Right lobe of liver (tissue), 6 donors: ENCODE results near the gene DTHD1. TPM values are rescaled to one million over a fixed set of nuclear protein-coding genes. Genes with fewer than 3 reads are reported as not detected.

ENCODE experiments used
- ATAC-seq, 4 donors: fragments of 200-7000 bp; cut with Tn5 transposase; one replicate each; pipeline ENCODE4 v1.9.1; 2020; ENCODE audit warnings: mild to moderate bottlenecking in 4 of 4, moderate library complexity in 4 of 4
- DNase-seq, 3 donors: peaks; one replicate each; pipeline ENCODE4 v3.0.0-alpha.2; 2020
- H3K27ac ChIP-seq, 3 donors: fragments of 200-600 bp; one replicate each; pipeline ENCODE4 v1.8.0; 2022
- H3K27me3 ChIP-seq, 2 donors: fragments of 200-600 bp; one replicate each; pipeline ENCODE4 v1.8.0; 2022
- H3K36me3 ChIP-seq, 4 donors: fragments of 200-600 bp; sonication (generic) in 1 of 4; one replicate each; pipeline versions ENCODE4 v1.5.1 to v1.8.0; 2017 to 2022; ENCODE audit warnings: control low read depth in 1 of 4
- H3K4me1 ChIP-seq, 4 donors: fragments of 200-600 bp; sonication (generic) in 1 of 4; one replicate each; pipeline versions ENCODE4 v1.5.1 to v1.8.0; 2017 to 2022; ENCODE audit warnings: control low read depth in 1 of 4
- H3K4me3 ChIP-seq, 3 donors: fragments of 200-600 bp; one replicate each; pipeline ENCODE4 v1.8.0; 2022
- H3K9me3 ChIP-seq, 4 donors: fragments of 200-600 bp; sonication (generic) in 1 of 4; one replicate each; pipeline versions ENCODE4 v1.5.1 to v1.8.0; 2017 to 2022; ENCODE audit warnings: control low read depth in 1 of 4
- CTCF ChIP-seq, 4 donors: fragments of 200-600 bp in 3 of 4; fragments of 450-650 bp in 1 of 4; IDR thresholded peaks; one replicate each; pipeline versions ENCODE4 v1.5.1 to v1.8.0; 2016 to 2022; ENCODE audit warnings: antibody characterized with exemption in 4 of 4, mild to moderate bottlenecking in 2 of 4
- POLR2A ChIP-seq: fragments of 450-650 bp; IDR thresholded peaks from one replicate; pipeline ENCODE4 v1.6.1; 2017; ENCODE audit warnings: antibody characterized with exemption, mild to moderate bottlenecking
- WGBS: methylation state at CpG from one replicate; pipeline ENCODE4 v1.1.6; 2018; ENCODE audit warnings: low coverage, low lambda C conversion rate; ENCODE audit not compliant: insufficient coverage; ENCODE audit errors: missing lambda C conversion rate; 5-methylcytosine and 5-hydroxymethylcytosine counted together
- intact Hi-C, 2 donors: fragments of 100-400 bp; cut with DNase I; formaldehyde crosslinking; loops; one replicate each; pipeline versions ENCODE4 v1.11.2 to v1.14.1; 2022
- total RNA-seq, 6 experiments: library from RNA; depleted of rRNA in 2 of 6; stranded (reverse); fragments of >200 nt in 2 of 6; fragmentation: NEBNext Ultra II Directional in 3 of 6; extraction: Animal tissue kit (Norgen Biotek cat#: 25700) in 3 of 6; gene quantifications; one replicate each; pipeline versions ENCODE4 v1.1.0 to v1.2.4, GENCODE V29; 2016 to 2023
- donor health status: DM: no; HTN: yes; CAD: no.
- donor health status: DM: no; HTN: no; CAD: no.
- donor health status: DM: no; HTN: no; CAD: no.
- donor health status: DM: no; HTN: yes; CAD: no.
- donor health status: DM: no; HTN: yes; CAD: no.

Gene DTHD1
- total RNA-seq, 6 experiments from 2014 or later, result 0.07 to 0.12 (median 0.12) TPM; not detected in 2

GRCh38 chr4:36244257-36245082 is 36.9 kb upstream of the DTHD1 start, which contains the start of gene ARAP2:
Gene ARAP2 (minus strand): TSS chr4:36244514. CDS start chr4:36229486, 15,028 bp downstream.
- no peaks in the 10 kb centered on the region for H3K9me3 ChIP-seq
- H3K27ac ChIP-seq, result peak within 1 kb of the TSS; percentile 88 to 91 (median 89)
- TF ChIP-seq POLR2A (peak; percentile 71), CTCF (IDR thresholded peaks at IDR 0.05) (no peak)
- peaks cover 0 to 19% (median 2%) of the 10 kb centered on the region in 4 donors for H3K4me1 ChIP-seq
- H3K36me3 ChIP-seq, result no peaks in the 10 kb centered on the region
- peak; percentile 71 to 80 (median 77) for DNase-seq
- 14% methylated on average over 7 of the region's 81 CpGs for WGBS
- peak; percentile 77 to 84 (median 80) for ATAC-seq
- H3K27me3 ChIP-seq, result no peaks in the 10 kb centered on the region
- intact Hi-C loops, result no loop called here
- H3K4me3 ChIP-seq, result peak within 1 kb of the TSS; percentile 64 to 71 (median 67)

GRCh38 chr4:36249610-36250009 is 31.8 kb upstream of the DTHD1 start:
- no peak for ATAC-seq
- Histone ChIP-seq H3K27me3 (no peaks in the 10 kb centered on the region), H3K4me3 (no peak overlapping the region), H3K9me3 (no peaks in the 10 kb centered on the region), H3K27ac (no peak overlapping the region), H3K36me3 (no peaks in the 10 kb centered on the region), H3K4me1 (no peaks in the 10 kb centered on the region)
- 53% methylated on average over 1 of the region's 1 CpG for WGBS
- intact Hi-C loops, result no loop called here
- DNase-seq, result no peak
- no peak for TF ChIP-seq POLR2A
- no peak for TF ChIP-seq CTCF (IDR thresholded peaks at IDR 0.05)

- no peak overlapping the region for H3K27ac ChIP-seq
- no peak for DNase-seq
- no peaks in the 10 kb centered on the region for H3K4me1 ChIP-seq
- no peaks in the 10 kb centered on the region for H3K36me3 ChIP-seq
- no peaks in the 10 kb centered on the region for H3K27me3 ChIP-seq
- no peak for ATAC-seq
- H3K9me3 ChIP-seq, result no peaks in the 10 kb centered on the region
- no peak for TF ChIP-seq CTCF (IDR thresholded peaks at IDR 0.05)
- TF ChIP-seq POLR2A, result no peak
- 56% methylated on average over 2 of the region's 2 CpGs for WGBS
- H3K4me3 ChIP-seq, result no peak overlapping the region
- intact Hi-C loops, result no loop called here
Measured at GRCh38 chr4:36251983-36252382, 29.4 kb upstream of the DTHD1 start.

- intact Hi-C loops, result no loop called here
- Histone ChIP-seq H3K4me1 (no peaks in the 10 kb centered on the region), H3K4me3 (no peak overlapping the region), H3K9me3 (no peaks in the 10 kb centered on the region), H3K27ac (no peak overlapping the region), H3K27me3 (no peaks in the 10 kb centered on the region), H3K36me3 (no peaks in the 10 kb centered on the region)
- 52% methylated on average over 2 of the region's 2 CpGs for WGBS
- ATAC-seq (no peak), DNase-seq (no peak)
- no peak for TF ChIP-seq CTCF (IDR thresholded peaks at IDR 0.05)
- no peak for TF ChIP-seq POLR2A
Measured at GRCh38 chr4:36254371-36254770, 27.0 kb upstream of the DTHD1 start.
